SK-N-SH (cell line): ENCODE data around the gene HP1BP3. TPM values are rescaled to one million over a fixed set of nuclear protein-coding genes. Genes with fewer than 3 reads are reported as not detected.

ENCODE experiments used
- CTCF ChIA-PET: fragments of 300-600, 350-600 bp; formaldehyde crosslinking; extraction: SDS; loops from one replicate; lab custom pipeline; 2021; lab: Yijun Ruan, JAX
- POLR2A ChIA-PET: fragments of 350-600 bp; sonication (Branson Sonifier 250); formaldehyde crosslinking; extraction: SDS; loops from one replicate; lab custom pipeline; 2020; ENCODE audit warnings: antibody characterized with exemption, inconsistent platforms; lab: Yijun Ruan, JAX
- DNase-seq: peaks from one replicate; pipeline ENCODE4 v3.0.0; 2012
- H2AFZ ChIP-seq: fragments of 200-600 bp; sonication (generic); 2 replicates; pipeline ENCODE4 v1.8.1; 2016; ENCODE audit warnings: antibody characterized with exemption, mild to moderate bottlenecking, low read depth
- H3F3A ChIP-seq: fragments of 200-600 bp; sonication (generic); replicated peaks from 2 replicates; pipeline ENCODE3; 2016; ENCODE audit warnings: antibody characterized with exemption, mild to moderate bottlenecking; ENCODE audit not compliant: insufficient read depth
- H3K27ac ChIP-seq, 2 experiments: fragments of 200-500 bp in 1 of 2; fragments of 200-600 bp in 1 of 2; sonication (Bioruptor generic) in 1 of 2; sonication (generic), shearing (Covaris generic) in 1 of 2; 2 replicates each; pipeline versions ENCODE4 v1.5.1 to v1.6.1; 2014 to 2016; ENCODE audit warnings: low read depth in 2 of 2, inconsistent platforms in 1 of 2, low read length in 1 of 2, mild to moderate bottlenecking in 1 of 2, mixed read lengths in 1 of 2
- H3K27me3 ChIP-seq: fragments of 200-600 bp; sonication (generic), shearing (Covaris generic); 2 replicates; pipeline ENCODE4 v1.6.1; 2016; ENCODE audit warnings: mixed run types; ENCODE audit not compliant: insufficient read depth
- H3K36me3 ChIP-seq, 2 experiments: fragments of 200-500 bp in 1 of 2; fragments of 200-600 bp in 1 of 2; sonication (Bioruptor generic) in 1 of 2; sonication (generic) in 1 of 2; replicated peaks in 1 of 2; 2 replicates each; pipeline versions ENCODE3 to v1.5.1; 2014 to 2016; ENCODE audit warnings: low read length in 1 of 2, mild to moderate bottlenecking in 1 of 2; ENCODE audit not compliant: insufficient read depth in 2 of 2, control insufficient read depth in 1 of 2
- H3K4me1 ChIP-seq, 2 experiments: fragments of 200-500 bp in 1 of 2; fragments of 200-600 bp in 1 of 2; sonication (Bioruptor generic) in 1 of 2; sonication (generic), shearing (Covaris generic) in 1 of 2; 2 replicates each; pipeline versions ENCODE4 v1.5.1 to v1.6.1; 2014 to 2016; ENCODE audit warnings: low read depth in 1 of 2, low read length in 1 of 2, mixed run types in 1 of 2; ENCODE audit not compliant: insufficient read depth in 2 of 2, control insufficient read depth in 1 of 2
- H3K4me2 ChIP-seq: fragments of 200-600 bp; sonication (generic), shearing (Covaris generic); 2 replicates; pipeline ENCODE4 v1.6.1; 2017; ENCODE audit warnings: mixed run types
- H3K4me3 ChIP-seq, 2 experiments: fragments of 200-500 bp in 1 of 2; fragments of 200-600 bp in 1 of 2; sonication (Bioruptor generic) in 1 of 2; sonication (generic), shearing (Covaris generic) in 1 of 2; 2 replicates each; pipeline versions ENCODE4 v1.5.1 to v1.8.1; 2014 to 2016; ENCODE audit warnings: low read depth in 2 of 2, inconsistent platforms in 1 of 2, low read length in 1 of 2, mild to moderate bottlenecking in 1 of 2, mixed read lengths in 1 of 2, moderate library complexity in 1 of 2
- H3K79me2 ChIP-seq: fragments of 200-600 bp; sonication (generic); 2 replicates; pipeline ENCODE4 v1.8.1; 2017; ENCODE audit warnings: mild to moderate bottlenecking; ENCODE audit not compliant: insufficient read depth
- H3K9ac ChIP-seq: fragments of 200-600 bp; sonication (generic); 2 replicates; pipeline ENCODE4 v1.6.1; 2017; ENCODE audit warnings: mixed run types
- H3K9me2 ChIP-seq: fragments of 200-600 bp; sonication (generic); 2 replicates; pipeline ENCODE4 v1.6.1; 2017; ENCODE audit warnings: mixed run types
- H3K9me3 ChIP-seq: fragments of 200-600 bp; sonication (generic); 2 replicates; pipeline ENCODE4 v1.6.1; 2017; ENCODE audit warnings: mixed run types, mild to moderate bottlenecking, moderate library complexity
- H4K20me1 ChIP-seq: fragments of 200-600 bp; sonication (generic); 2 replicates; pipeline ENCODE4 v1.6.1; 2017; ENCODE audit warnings: mild to moderate bottlenecking, mixed run types; ENCODE audit not compliant: insufficient read depth
- CHD2 ChIP-seq: fragments of 150-350 bp; IDR thresholded peaks from 2 replicates; pipeline ENCODE4 v1.6.1; 2018; ENCODE audit warnings: low read length; ENCODE audit not compliant: partially characterized antibody
- ELF1 ChIP-seq: IDR thresholded peaks from 2 replicates; pipeline ENCODE4 v1.4.0; 2012
- EP300 ChIP-seq, 2 experiments: IDR thresholded peaks; 2 replicates each; pipeline versions ENCODE4 v1.4.0 to v1.6.1; 2012; ENCODE audit warnings: borderline replicate concordance in 1 of 2, low read depth in 1 of 2, low read length in 1 of 2
- FOSL2 ChIP-seq: IDR thresholded peaks from 2 replicates; pipeline ENCODE4 v1.4.0; 2012; ENCODE audit warnings: low read depth, mild to moderate bottlenecking, moderate library complexity, borderline replicate concordance
- FOXM1 ChIP-seq: IDR thresholded peaks from 2 replicates; pipeline ENCODE4 v1.4.0; 2012; ENCODE audit warnings: low read depth, mild to moderate bottlenecking
- IRF3 ChIP-seq: fragments of 150-350 bp; IDR thresholded peaks from 2 replicates; pipeline ENCODE4 v1.6.1; 2016; ENCODE audit warnings: mild to moderate bottlenecking, low read depth, low read length
- NFIC ChIP-seq: IDR thresholded peaks from 2 replicates; pipeline ENCODE4 v1.4.0; 2012; ENCODE audit warnings: borderline replicate concordance
- NRF1 ChIP-seq: IDR thresholded peaks from 2 replicates; pipeline ENCODE4 v1.6.1; 2012; ENCODE audit warnings: low read depth, mild to moderate bottlenecking, low read length
- RFX5 ChIP-seq: IDR thresholded peaks from 2 replicates; pipeline ENCODE4 v1.6.1; 2012; ENCODE audit warnings: mild to moderate bottlenecking, improper control_type of control experiment, low read length
- SIN3A ChIP-seq: IDR thresholded peaks from 2 replicates; pipeline ENCODE4 v1.6.1; 2012; ENCODE audit warnings: low read depth, mild to moderate bottlenecking, low read length, moderate library complexity, borderline replicate concordance
- SMC3 ChIP-seq: IDR thresholded peaks from 2 replicates; pipeline ENCODE4 v1.6.1; 2012; ENCODE audit warnings: low read depth, low read length, improper control_type of control experiment
- TAF1 ChIP-seq: IDR thresholded peaks from 2 replicates; pipeline ENCODE4 v1.6.1; 2012; ENCODE audit warnings: low read depth, mild to moderate bottlenecking, low read length, moderate library complexity, borderline replicate concordance
- YY1 ChIP-seq: IDR thresholded peaks from 2 replicates; pipeline ENCODE4 v1.4.0; 2012; ENCODE audit warnings: low read depth, mild to moderate bottlenecking
- WGBS: methylation state at CpG from one replicate; pipeline ENCODE4 v1.1.6; 2017; ENCODE audit warnings: low lambda C conversion rate; 5-methylcytosine and 5-hydroxymethylcytosine counted together
- polyA plus RNA-seq, 3 experiments: library from polyadenylated mRNA; depleted of rRNA; stranded (reverse); fragments of >200 nt; gene quantifications; 2 replicates each; pipeline ENCODE4 v1.2.3, GENCODE V29; 2012

Gene HP1BP3
- polyA plus RNA-seq, 1 of the 3 experiments (the other 2 are of a cell fraction) = 236 TPM

GRCh38 chr1:20700636-20701215, 86.4 kb downstream of the HP1BP3 start:
- H2AFZ ChIP-seq = no peak overlapping the region
- no peak overlapping the region for H3K27ac ChIP-seq
- no peaks in the 10 kb centered on the region for H3K9me2 ChIP-seq
- TF ChIP-seq RFX5 = no peak
- no peak for TF ChIP-seq EP300 (IDR thresholded peaks at IDR 0.05; ENCODE audit: borderline replicate concordance in 1 of 2, low read depth in 1 of 2, low read length in 1 of 2)
- TF ChIP-seq SIN3A = no peak
- no peak for TF ChIP-seq SMC3
- TF ChIP-seq, all 33 proteins: peak for 0
- Histone ChIP-seq H3K4me1 (peaks cover 3 to 21% of the 10 kb centered on the region in 2 experiments; a peak in 3 of 4 replicates), H3K4me2 (no peak overlapping the region), H3F3A (peaks cover 9% of the 10 kb centered on the region), H3K9me3 (no peaks in the 10 kb centered on the region), H3K36me3 (no peaks in the 10 kb centered on the region), H3K9ac (no peak overlapping the region), H3K27me3 (no peaks in the 10 kb centered on the region), H3K4me3 (no peak overlapping the region), H3K79me2 (no peaks in the 10 kb centered on the region), H4K20me1 (no peaks in the 10 kb centered on the region)
- 94% methylated on average over 13 of the region's 17 CpGs for WGBS
- CTCF ChIA-PET = no interaction called here
- DNase-seq = no peak
- POLR2A ChIA-PET = no interaction called here

- Histone ChIP-seq H3K27me3 (no peaks in the 10 kb centered on the region), H3K4me1 (peaks cover 3 to 21% of the 10 kb centered on the region in 2 experiments; a peak in 3 of 4 replicates), H3K9me3 (no peaks in the 10 kb centered on the region), H3K36me3 (no peaks in the 10 kb centered on the region), H3K27ac (no peak overlapping the region), H3K9me2 (no peaks in the 10 kb centered on the region), H3K4me3 (no peak overlapping the region), H3K9ac (no peak overlapping the region), H3K79me2 (no peaks in the 10 kb centered on the region), H2AFZ (no peak overlapping the region), H3K4me2 (no peak overlapping the region), H3F3A (peaks cover 9% of the 10 kb centered on the region), H4K20me1 (no peaks in the 10 kb centered on the region)
- WGBS = 91% methylated on average over 9 of the region's 9 CpGs
- DNase-seq = no peak
- ChIA-PET CTCF (interaction anchor here (0.7 to 7.0 kb wide), 4 partner anchors 12 to 518 kb away, joined by 3 to 127 read pairs (median 3); no protein-coding TSS in a partner anchor), POLR2A (no interaction called here)
- no peak for TF ChIP-seq FOSL2
- TF ChIP-seq NRF1 = no peak
- no peak for TF ChIP-seq CHD2
- TF ChIP-seq FOXM1 = no peak
These were observed 87.5 kb downstream of the HP1BP3 start for GRCh38 chr1:20699558-20699957.

GRCh38 chr1:20698195-20698910, 88.8 kb downstream of the HP1BP3 start:
- POLR2A ChIA-PET = no interaction called here

More at GRCh38 chr1:20698195-20698910, 88.8 kb downstream of the HP1BP3 start:
- Histone ChIP-seq H3K9me2 (no peaks in the 10 kb centered on the region), H3K4me2 (peak overlapping the region; percentile 97), H3K79me2 (no peaks in the 10 kb centered on the region), H3K4me3 (no peak overlapping the region; a peak in 1 of 4 replicates), H3K36me3 (no peaks in the 10 kb centered on the region), H3F3A (peaks cover 9% of the 10 kb centered on the region), H2AFZ (peak overlapping the region; percentile 91), H3K27ac (peak overlapping the region in 1 of 2 experiments; percentile 95; a peak in 2 of 4 replicates), H4K20me1 (no peaks in the 10 kb centered on the region), H3K4me1 (peaks cover 3 to 21% of the 10 kb centered on the region in 2 experiments; a peak in 3 of 4 replicates), H3K9ac (peak overlapping the region; percentile 73; the same call in 1 of the 2 replicates), H3K9me3 (no peaks in the 10 kb centered on the region), H3K27me3 (no peaks in the 10 kb centered on the region)
- CTCF ChIA-PET = interaction anchor here (1.0 to 7.0 kb wide), 7 partner anchors 10 to 514 kb away, joined by 3 to 127 read pairs (median 7); no protein-coding TSS in a partner anchor
- TF ChIP-seq TAF1 = 0 out of 2 replicates have a peak, but pooled peaks have one; percentile 10
- no peak for TF ChIP-seq YY1
- no peak for TF ChIP-seq ELF1
- no peak for TF ChIP-seq NFIC
- peak; percentile 61; the same call in 1 of the 2 replicates for TF ChIP-seq FOSL2
- TF ChIP-seq SIN3A = no peak
- no peak for TF ChIP-seq IRF3
- DNase-seq = no peak
- WGBS = 64% methylated on average over 15 of the region's 18 CpGs
